ENCODE results near the gene TNS1. TPM values are rescaled to one million over a fixed set of nuclear protein-coding genes. Genes with fewer than 3 reads are reported as not detected.
"Not testable (repeated sequence)": the region's sequence is repeated elsewhere in the genome, so short reads cannot be mapped to it uniquely, and the experiment has no call there.

The TNS1 gene
- polyA plus RNA-seq, 3 donors = 55.2 to 58.0 (median 56.0) TPM

DNA sequence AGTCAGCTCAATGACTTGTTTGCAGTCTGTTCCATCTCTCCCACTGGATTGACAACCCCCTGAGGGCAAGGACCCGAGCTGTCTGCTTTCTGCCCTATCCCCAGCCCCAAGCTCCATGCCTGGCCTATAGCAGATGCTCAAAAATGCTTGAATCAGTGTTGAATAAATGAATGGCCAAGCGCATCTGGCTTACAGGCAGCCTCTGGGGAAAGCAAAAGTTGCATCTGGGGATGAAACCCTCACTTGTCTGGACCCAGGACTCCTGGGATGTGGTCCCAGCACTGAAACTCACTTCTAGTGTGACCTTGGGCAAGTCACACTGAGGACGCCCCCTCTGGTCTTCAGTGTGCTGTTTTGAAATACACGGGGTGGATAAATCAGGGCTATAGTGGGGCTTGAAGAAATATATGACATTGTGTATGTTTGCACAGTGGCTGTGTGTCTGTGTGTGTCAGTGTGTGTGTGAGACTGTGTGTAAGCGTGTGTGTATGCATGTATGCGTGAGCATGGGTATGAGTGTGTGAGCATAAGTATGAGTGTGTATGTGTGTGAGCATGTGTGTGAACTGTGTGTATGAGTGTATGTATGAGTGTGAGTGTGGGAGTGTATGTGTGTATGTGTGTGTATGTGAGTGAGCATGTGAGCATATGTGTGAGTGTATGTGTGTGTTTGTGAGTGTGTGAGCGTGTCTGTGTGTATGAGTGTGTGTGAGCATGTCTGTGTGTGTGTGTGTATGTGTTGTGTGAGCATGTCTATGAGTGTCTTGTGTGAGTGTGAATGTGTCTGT lies 27.8 kb upstream of the TNS1 start:
- DNase-seq (ENCODE audit: low read depth in 3 of 3, low spot score in 2 of 3) = no peak

DNA sequence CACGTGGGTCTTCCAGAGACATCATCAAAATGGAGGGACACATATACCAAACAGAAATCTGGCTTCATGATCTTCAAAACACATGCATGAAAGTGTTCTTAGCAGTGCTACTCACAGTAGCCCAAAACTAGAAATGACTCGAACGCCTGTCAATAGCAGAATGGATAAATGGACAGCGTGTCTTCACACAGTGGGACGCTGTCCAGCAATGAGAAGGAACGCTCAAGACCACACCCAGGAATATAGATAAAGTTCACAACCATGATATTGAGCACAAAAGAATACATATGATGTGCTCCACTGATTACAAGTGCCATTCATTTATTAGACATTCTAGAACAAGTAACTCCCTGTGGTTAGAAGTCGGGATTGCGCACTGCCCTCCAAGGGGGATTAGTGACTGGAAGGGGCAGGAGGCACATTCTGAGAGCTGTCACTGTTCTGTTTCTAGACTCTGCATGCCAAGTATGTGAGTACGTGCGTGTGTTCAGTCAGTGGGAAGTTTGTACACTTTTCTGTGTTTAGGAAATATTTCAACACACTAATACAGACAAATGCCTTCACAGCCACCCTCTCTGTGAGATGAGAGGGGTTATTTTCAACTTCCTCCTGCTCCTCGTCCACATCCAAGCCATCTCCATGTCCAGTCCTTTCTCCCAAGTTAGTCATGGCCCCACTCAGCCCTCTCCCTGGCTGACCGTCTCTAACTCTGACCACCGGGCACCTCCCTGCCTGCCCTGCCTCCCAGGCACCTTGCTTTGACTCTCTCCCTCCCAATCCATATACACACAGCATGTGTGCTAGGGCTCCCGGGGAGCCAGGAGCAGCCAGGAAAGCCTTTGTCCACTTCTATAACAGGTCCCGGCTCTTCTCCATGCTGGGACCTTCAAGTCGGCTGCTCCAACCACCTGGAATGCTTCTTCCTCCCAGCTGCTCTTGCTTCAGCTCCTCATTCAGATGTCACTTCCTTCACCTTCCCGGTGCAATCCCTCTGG lies 26.9 kb upstream of the TNS1 start:
- DNase-seq (ENCODE audit: low read depth in 3 of 3, low spot score in 2 of 3) = no peak

DNA sequence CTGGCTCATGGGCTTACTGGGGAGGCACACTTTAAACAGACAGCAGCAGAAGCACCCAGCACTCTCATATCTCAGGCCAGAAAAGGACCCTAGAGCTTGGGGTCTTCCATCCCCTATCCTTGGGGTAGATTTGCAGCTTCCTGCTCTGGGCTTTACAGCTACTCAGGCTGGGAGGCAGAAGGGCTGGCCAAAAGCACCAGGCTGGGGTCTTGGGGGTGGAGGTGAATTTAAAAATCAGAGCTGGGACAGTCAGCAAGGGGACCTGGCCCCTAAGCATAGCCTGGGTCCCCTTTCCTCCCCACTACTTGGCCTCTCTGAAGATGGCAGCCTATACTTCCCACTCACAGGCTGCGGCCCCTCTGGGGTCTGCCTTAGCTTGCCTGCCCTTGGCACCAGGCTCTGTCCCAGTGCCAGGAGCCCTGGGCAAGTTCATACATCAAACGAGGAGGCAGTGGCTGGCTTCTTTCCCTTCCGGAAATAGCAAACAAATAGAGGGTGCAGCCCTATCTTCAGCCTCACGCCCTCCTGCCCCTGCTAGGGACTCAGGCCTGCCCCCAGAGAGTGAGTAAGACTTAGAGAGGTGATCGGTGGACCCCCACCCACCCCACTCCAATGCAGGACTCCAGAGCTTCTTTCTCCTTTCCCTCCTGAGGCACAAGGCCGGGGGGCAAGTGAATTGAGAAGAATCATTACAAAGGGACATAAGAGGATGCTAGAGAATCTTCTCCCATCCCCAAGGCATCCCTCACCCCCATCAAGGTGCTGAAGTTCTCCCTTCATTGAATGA lies 26.0 kb upstream of the TNS1 start:
- no peak for DNase-seq (ENCODE audit: low read depth in 3 of 3, low spot score in 2 of 3)

DNA sequence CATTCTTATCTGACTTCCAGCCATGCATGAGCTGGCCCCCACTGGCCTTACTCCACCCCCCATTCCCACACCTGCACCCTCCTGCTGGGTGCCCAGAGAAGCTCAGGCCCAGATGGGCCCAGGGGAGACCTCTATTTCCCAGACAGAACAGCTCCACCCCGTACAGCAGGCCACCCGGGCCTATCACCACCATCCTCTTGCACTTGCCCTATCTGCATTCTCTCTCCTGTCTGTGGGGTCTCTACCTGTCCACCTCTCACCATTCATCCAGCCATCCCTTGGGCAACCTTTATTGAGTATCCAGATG lies 25.3 kb upstream of the TNS1 start:
- no peak for DNase-seq (ENCODE audit: low read depth in 3 of 3, low spot score in 2 of 3)

DNA sequence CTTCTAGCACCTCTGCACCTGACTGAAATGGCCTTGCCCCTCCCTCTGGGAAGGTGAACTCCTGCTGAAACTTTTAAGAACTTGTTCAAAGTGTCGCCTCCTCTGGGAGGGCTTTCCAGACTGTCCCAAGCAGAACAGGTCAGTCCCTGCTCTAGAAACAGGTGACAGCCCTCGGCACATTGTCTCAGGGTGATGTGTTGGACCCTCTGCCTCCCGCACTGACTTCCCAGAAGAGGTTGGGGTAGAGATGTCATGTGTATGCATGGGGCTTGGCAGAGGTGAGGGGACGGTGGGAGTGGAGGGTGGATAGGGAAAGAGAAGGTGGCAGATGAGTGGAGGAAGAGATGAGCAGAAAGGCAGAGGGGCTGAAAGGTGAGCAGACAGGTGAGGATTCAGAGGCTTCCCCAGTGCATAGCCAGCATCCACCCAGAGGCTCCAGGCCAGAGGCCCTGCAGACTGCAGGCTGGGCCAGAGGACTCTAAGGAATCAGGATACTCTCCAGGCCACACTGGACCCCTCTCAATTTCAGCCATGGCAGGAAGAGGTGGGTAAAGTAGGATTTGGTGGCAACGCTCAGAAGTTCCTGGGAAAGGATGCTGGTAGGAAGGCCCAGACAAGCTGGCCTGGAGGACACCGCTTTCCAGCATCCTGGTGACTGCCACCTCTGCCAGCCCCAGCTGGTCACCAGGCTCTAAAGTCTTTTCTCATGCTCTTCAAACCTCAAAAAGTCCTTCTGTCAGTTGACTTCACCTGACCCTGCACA lies 24.8 kb upstream of the TNS1 start:
- DNase-seq (ENCODE audit: low read depth in 3 of 3, low spot score in 2 of 3) = no peak

DNA sequence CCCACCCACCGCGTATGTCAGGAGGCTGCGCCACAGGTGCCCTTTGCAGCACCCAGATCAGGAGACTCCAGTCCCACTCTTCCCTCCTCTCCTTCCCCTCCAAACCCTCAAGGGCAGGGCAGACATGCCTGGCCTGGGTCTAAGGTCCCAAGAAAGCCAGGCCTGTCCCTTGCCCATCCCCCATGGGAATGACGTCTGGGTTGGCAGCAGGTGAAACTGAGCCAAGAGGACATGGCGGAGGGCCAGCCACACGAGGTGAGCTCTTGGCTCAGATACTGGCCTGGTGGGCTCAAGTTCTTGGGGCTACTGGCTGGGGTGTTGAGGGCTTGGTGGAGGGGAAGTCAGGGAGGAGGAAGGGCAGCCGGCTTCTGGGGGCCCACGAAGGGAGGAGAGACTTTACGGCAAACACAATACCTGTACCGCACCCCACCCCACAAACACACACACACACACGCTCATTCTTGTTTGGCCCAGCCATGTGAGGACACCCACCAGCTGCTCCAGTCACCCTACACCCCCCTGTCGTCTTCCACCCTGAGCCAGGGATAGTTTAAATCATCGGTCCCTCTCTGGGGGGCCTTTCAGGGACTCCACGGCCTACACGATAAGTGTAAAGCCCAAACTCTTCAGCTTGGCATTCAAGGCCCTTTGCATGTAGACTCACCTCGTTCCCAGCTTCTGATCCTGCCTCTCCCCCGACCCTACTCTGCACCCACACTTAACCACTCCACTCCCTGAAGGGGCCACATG lies 24.1 kb upstream of the TNS1 start:
- DNase-seq (ENCODE audit: low read depth in 3 of 3, low spot score in 2 of 3) = no peak

DNA sequence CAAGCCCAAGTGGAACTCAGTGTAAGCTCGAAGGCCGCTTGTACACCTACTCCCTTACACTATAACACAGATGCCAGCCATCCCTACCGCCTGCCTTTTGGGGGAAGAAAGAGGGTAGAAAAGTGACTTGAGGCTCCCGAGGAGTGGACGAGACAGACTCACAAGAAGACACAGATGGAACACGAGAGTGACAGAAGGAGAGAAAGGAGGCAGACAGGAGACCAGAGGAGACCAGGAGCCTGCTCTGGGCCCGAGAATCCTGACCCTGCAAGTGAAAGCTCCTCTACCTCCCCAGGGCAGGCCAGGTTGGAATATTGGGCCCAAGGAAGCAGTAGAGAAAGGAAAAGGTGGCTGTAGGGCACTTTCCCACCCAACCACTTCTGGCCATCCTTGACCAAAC lies 23.4 kb upstream of the TNS1 start:
- no peak for DNase-seq (ENCODE audit: low read depth in 3 of 3, low spot score in 2 of 3)

DNA sequence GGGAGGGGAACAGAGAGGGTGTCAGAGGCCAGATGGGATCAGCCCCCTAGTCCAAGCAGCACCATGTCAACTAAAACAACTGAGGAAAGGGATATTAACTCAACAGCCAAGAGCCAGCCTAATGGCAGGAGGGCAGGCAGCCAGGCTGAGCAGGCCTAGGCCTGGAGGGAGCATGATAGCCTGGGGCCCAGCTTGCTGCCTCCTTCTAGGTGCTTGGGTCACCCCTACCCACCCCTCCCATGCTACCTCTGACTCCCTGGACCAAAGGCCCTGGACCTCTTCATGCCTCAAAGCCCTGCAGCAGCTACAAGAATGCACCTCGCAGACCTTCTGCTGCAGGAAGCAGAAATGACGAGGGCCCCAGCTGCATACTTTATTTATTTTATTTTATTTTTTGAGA lies 22.1 kb upstream of the TNS1 start:
- DNase-seq (ENCODE audit: low read depth in 3 of 3, low spot score in 2 of 3) = no peak

DNA sequence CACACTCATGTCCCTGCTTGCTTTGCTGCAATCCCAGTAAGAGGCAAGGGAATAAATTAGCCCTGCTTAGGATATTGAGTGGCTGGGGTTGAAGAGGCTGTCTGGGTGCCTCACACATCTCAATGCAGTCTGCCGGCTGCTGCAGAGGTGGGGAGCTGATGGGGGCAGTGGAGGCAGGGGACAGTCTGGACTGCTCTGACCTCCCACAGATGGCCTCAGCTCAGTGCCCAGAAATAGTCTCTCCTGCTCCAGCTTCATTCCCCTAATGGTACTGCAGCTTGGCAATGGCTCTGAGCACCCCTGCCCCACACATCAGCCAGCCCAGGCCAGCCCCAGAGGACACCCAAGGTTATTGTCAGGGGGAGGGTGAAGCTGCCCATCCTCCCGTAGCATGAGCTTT lies 21.5 kb upstream of the TNS1 start:
- DNase-seq (ENCODE audit: low read depth in 3 of 3, low spot score in 2 of 3) = no peak

DNA sequence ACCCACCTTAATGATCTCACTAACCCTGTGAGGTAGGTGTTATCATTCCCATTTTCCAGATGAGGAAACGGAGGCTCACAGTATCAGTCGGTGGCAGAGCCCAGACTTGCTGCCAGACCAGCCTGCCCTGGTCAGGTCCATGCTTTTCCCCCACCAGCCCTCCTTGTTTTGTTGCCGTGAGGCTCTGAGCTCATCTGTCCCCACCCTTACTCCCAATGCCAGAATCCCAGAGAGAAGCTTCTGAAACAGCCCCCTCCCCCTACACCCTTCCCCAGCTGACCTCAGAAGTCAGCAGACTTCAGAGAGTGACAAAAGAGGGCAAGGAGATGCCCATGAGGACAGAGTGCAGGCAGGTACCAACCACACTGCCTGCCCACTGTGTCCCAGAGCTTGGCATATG lies 20.8 kb upstream of the TNS1 start:
- DNase-seq (ENCODE audit: low read depth in 3 of 3, low spot score in 2 of 3) = no peak

DNA sequence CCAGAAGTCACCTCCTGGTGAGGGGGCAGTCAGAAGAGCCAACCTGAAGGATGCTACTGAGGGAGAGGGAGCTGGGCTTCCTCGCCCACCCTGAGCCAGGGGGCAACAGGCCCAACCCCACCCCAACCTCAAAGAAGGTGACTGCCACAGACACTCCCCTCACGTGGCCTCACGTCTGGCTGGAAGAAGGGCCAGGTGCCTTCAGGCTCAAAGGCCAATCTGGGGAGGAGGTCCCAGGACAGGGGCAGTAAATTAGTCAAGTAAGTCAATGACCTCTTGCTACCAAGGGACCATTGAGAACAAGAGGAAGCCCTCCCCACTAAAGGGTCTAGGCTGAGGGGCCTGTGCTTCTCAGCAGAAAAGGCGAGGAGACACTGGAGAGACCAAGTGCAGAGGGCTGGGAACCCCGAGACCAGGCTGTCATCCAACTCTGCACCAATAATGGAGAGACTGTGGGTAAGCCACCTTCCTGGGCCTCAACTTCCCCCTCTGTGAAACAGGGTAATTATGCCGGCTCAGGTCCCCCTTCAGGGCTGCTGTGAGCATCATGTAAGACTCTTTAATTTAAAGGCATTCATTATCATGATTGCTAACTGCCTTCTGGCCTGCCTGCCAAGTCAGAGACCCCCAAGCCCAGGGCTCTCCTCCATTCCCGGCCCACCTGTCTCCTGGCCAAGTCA lies 20.2 kb upstream of the TNS1 start:
- DNase-seq (ENCODE audit: low read depth in 3 of 3, low spot score in 2 of 3) = no peak

DNA sequence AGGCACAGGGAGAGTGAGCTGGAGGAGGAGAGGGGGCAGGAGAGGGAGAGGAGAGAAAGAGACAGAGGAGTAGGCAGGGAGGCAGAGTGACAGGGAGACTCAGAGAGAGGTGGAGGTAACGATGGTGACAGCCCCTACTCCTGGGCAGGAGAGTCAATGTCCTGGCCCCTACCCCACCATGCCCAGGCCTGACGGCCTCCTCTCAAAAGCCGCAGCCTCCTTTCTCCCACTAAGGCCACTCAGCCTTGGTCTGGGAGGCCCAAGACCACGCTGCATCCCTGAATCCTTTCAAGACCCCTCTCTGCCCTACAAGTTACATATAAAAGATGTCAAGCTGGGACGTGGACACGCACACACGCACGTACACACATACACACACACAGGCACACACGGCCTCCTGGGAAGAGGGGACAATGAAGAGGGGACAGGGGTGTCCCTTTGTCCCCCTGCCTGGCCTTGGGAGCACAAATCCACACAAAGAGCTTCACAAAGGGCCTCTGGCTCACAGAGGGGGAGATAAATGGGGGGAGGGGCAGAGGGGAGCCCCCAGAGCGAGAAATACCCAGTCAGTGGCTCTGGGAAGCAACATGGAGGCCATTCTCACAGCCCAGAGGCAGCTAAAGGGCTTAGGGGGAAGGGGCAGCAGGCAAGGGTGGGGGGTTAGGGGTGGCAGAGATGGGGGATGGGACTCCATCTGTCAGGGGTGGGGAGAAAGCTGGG lies 19.5 kb upstream of the TNS1 start:
- DNase-seq (ENCODE audit: low read depth in 3 of 3, low spot score in 2 of 3) = no peak

DNA sequence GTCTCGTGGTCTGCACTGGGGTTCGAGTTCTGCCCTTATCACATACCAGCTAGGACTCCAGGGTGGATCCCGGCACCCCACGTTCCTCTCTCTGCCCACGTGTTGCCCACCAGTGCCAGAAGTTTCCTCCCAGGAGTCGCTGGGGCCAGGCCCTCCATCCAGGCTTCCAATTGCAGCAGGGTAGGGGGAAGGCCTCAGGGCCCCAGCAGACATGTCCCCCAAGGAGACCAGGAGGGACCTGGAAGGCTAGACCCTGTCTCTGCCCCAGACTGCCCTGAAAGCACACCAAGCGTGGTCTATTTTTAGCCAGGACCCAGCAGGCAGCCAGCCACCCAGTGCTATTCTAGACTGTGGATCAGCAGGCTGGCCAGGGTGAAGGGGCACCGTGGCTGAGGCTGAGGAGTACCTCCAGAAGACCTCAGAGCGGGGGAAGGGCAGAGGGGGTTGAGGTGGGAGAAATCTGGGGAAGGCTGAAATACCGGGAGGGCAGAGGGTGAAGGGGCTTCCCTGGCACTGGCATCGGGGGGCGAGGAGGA lies 18.8 kb upstream of the TNS1 start:
- DNase-seq (ENCODE audit: low read depth in 3 of 3, low spot score in 2 of 3) = no peak

DNA sequence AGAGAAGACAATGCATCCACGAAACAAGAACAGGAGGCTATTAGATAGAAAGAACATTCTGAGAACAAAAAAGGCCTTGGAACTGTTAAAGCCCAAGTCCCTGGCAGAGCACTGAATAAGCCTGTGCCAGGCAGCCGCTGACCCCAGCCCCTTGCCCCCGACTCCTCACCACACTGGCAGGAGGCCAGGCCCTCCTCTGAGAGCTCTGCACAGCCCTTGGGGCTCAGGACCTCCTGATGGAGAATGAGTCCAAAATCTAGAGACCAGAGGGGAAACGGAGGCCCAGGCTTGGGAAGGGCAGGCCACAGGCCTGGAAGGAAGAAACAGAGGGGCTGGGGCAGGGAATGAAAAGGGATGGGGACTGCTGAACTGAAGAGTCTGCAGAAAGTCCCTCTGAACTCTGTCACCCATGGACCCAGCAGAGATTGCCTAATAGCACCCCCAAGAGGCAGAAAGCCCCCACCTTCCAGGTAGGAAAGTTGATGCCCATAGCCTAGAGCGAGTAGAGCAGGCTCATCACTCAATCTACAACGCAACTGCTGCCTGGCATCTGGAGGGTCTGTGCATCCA lies 18.3 kb upstream of the TNS1 start:
- DNase-seq (ENCODE audit: low read depth in 3 of 3, low spot score in 2 of 3) = no peak

DNA sequence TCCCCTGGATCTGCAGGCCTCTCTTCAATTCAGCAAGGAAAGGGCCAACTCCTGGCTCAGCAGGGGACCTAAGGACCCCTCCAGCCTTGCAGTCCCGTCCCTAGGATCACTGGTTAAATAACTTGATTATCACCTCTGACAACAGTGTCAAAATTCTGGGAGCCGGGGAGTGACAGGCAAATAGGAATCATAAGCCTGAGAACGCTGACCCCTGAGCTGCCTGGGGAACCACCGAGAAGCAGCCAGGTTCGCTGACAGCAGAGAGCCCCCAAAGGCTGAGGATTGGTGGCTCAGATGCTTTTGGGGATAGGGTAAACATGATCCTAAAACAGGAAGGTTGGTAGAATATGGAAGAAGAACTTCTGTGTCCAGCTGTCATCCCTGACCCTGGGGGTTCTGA lies 17.5 kb upstream of the TNS1 start:
- no peak for DNase-seq (ENCODE audit: low read depth in 3 of 3, low spot score in 2 of 3)

DNA sequence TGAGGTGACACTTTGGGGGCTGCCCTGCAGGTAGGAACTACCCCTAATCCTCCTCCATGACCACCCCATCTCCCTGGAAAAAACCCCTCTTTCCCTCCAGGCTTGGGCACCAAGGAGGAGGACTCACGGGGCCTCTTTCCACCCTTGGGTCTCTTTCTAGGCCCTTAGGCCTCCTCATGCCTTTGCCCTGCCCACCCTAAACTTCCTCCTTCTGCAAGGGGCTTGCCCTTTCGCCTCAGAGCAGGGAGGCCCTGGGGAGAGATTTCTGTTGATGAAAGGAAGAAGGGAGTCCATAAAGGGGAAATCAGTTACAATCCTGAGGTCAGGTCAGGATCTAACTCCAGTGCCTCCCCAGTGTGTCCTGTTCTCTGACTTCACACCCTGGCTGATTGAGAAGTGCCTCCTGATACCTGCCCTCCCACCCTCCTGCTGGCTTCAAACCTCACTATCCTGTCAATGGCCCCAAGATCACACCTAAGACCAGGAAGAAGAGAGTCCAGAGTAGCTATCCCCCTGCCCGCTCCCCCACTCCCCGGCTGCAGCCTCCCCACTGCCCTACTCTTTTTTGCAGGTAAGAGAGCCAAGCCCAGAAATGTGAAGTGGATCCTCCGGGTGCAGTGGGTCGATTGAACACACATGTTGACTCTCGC lies 16.7 kb upstream of the TNS1 start:
- no peak for DNase-seq (ENCODE audit: low read depth in 3 of 3, low spot score in 2 of 3)

DNA sequence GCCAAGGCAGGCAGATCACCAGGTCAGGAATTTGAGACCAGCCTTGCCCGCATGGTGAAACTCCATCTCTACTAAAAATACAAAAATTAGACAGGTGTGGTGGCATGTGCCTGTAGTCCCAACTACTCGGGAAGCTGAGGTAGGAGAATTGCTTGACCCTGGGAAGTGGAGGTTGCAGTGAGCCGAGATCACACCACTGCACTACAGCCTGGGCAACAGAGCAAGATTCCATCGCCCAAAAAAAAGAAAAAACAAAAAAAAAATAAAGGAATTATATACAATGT lies 16.0 kb upstream of the TNS1 start:
- DNase-seq (ENCODE audit: low read depth in 3 of 3, low spot score in 2 of 3) = not testable (repeated sequence)

All from right renal cortex interstitium (tissue), 3 donors.